ENCODE measurements around the gene SERPINB13.

The SERPINB13 gene

GRCh38 chr18:63564021-63564420 lies 23.1 kb upstream of the SERPINB13 start:
- no peaks in the 10 kb centered on the region for H3K4me1 Mint-ChIP-seq
- H3K36me3 Mint-ChIP-seq (ENCODE audit: low read depth): no peaks in the 10 kb centered on the region
- DNase-seq: no peak
- no peak overlapping the region for H3K27ac Mint-ChIP-seq
- H3K4me3 Mint-ChIP-seq: no peak overlapping the region
- H3K27me3 Mint-ChIP-seq (ENCODE audit: low read depth, poor library complexity): peaks cover 16% of the 10 kb centered on the region
- TF ChIP-seq, protein P1, sequence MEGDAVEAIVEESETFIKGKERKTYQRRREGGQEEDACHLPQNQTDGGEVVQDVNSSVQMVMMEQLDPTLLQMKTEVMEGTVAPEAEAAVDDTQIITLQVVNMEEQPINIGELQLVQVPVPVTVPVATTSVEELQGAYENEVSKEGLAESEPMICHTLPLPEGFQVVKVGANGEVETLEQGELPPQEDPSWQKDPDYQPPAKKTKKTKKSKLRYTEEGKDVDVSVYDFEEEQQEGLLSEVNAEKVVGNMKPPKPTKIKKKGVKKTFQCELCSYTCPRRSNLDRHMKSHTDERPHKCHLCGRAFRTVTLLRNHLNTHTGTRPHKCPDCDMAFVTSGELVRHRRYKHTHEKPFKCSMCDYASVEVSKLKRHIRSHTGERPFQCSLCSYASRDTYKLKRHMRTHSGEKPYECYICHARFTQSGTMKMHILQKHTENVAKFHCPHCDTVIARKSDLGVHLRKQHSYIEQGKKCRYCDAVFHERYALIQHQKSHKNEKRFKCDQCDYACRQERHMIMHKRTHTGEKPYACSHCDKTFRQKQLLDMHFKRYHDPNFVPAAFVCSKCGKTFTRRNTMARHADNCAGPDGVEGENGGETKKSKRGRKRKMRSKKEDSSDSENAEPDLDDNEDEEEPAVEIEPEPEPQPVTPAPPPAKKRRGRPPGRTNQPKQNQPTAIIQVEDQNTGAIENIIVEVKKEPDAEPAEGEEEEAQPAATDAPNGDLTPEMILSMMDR (IDR thresholded peaks at IDR 0.05): no peak
- no peaks in the 10 kb centered on the region for H3K9me3 Mint-ChIP-seq

DNA sequence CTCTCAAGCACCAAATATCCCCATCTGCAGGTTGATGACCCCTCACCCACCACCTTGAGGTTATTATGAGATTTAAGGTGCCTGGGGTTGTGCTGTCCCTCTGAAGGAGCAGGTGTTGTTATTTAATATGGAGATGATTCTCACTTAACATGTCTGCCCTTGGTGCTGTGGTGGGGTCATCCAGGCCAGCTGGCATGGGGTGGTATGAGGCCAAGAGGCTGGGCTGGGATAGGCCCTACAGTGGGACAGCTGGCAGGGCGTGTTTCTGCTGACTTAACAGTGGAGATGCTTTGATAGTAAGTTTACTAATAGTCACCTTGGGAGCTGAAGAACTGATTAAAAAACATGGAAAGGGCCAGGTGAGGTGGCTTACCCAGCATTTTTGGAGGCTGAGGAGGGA lies 22.6 kb upstream of the SERPINB13 start:
- TF ChIP-seq, protein P1 (IDR thresholded peaks at IDR 0.05): no peak
- H3K4me3 Mint-ChIP-seq: no peak overlapping the region
- no peaks in the 10 kb centered on the region for H3K9me3 Mint-ChIP-seq
- no peak overlapping the region for H3K27ac Mint-ChIP-seq
- no peaks in the 10 kb centered on the region for H3K36me3 Mint-ChIP-seq (ENCODE audit: low read depth)
- DNase-seq: no peak
- H3K27me3 Mint-ChIP-seq (ENCODE audit: low read depth, poor library complexity): peaks cover 16% of the 10 kb centered on the region
- H3K4me1 Mint-ChIP-seq: no peaks in the 10 kb centered on the region

GRCh38 chr18:63567276-63567675 lies 19.9 kb upstream of the SERPINB13 start:
- peaks cover 11% of the 10 kb centered on the region for H3K27me3 Mint-ChIP-seq (ENCODE audit: low read depth, poor library complexity)
- H3K27ac Mint-ChIP-seq: no peak overlapping the region
- no peaks in the 10 kb centered on the region for H3K9me3 Mint-ChIP-seq

GRCh38 chr18:63567825-63568224 lies 19.3 kb upstream of the SERPINB13 start:
- no peaks in the 10 kb centered on the region for H3K4me1 Mint-ChIP-seq
- H3K27me3 Mint-ChIP-seq (ENCODE audit: low read depth, poor library complexity): peaks cover 12% of the 10 kb centered on the region
- no peaks in the 10 kb centered on the region for H3K9me3 Mint-ChIP-seq
- H3K4me3 Mint-ChIP-seq: no peak overlapping the region
- no peak overlapping the region for H3K27ac Mint-ChIP-seq
- TF ChIP-seq, protein P1 (IDR thresholded peaks at IDR 0.05): no peak
- no peaks in the 10 kb centered on the region for H3K36me3 Mint-ChIP-seq (ENCODE audit: low read depth)
- DNase-seq: no peak

More at GRCh38 chr18:63567276-63567675, 19.9 kb upstream of the SERPINB13 start:
- Mint-ChIP-seq H3K36me3 (ENCODE audit: low read depth) (no peaks in the 10 kb centered on the region), H3K4me1 (no peaks in the 10 kb centered on the region), H3K4me3 (no peak overlapping the region)
- TF ChIP-seq, protein P1 (IDR thresholded peaks at IDR 0.05): no peak
- DNase-seq: no peak

GRCh38 chr18:63570721-63571120 lies 16.4 kb upstream of the SERPINB13 start:
- H3K36me3 Mint-ChIP-seq (ENCODE audit: low read depth): no peaks in the 10 kb centered on the region
- TF ChIP-seq, protein P1 (IDR thresholded peaks at IDR 0.05): no peak
- H3K4me1 Mint-ChIP-seq: no peaks in the 10 kb centered on the region
- H3K27me3 Mint-ChIP-seq (ENCODE audit: low read depth, poor library complexity): peaks cover 8% of the 10 kb centered on the region
- H3K4me3 Mint-ChIP-seq: no peak overlapping the region
- H3K9me3 Mint-ChIP-seq: no peaks in the 10 kb centered on the region
- no peak overlapping the region for H3K27ac Mint-ChIP-seq
- DNase-seq: no peak

DNA sequence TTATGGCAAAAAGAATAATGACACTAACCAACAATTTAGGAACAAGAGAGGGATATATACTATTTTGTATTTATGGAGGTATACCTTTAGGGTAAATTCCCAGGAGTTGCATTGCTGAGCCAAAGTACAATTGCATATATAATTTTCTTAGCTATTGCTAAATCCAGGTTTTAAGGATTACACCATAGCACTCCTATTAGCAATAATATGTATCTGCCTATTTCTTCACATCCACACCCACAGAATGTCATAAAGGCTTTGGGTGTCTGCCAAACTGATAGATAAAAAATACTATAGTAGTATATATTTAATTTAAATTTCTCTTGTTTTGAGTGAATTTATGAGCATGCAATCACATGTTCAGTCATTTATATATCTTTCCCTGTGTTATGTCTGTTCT lies 11.5 kb upstream of the SERPINB13 start:
- TF ChIP-seq, protein P1 (IDR thresholded peaks at IDR 0.05): no peak
- peaks cover 3% of the 10 kb centered on the region for H3K27me3 Mint-ChIP-seq (ENCODE audit: low read depth, poor library complexity)
- H3K4me1 Mint-ChIP-seq: no peaks in the 10 kb centered on the region
- H3K36me3 Mint-ChIP-seq (ENCODE audit: low read depth): no peaks in the 10 kb centered on the region
- no peak overlapping the region for H3K27ac Mint-ChIP-seq
- H3K4me3 Mint-ChIP-seq: no peak overlapping the region
- no peaks in the 10 kb centered on the region for H3K9me3 Mint-ChIP-seq
- no peak for DNase-seq
